Tibial nerve (tissue), 4 donors: ENCODE measurements around the gene RIN3. TPM values are rescaled to one million over a fixed set of nuclear protein-coding genes. Genes with fewer than 3 reads are reported as not detected.

ENCODE experiments used
- DNase-seq, 2 donors: peaks; one replicate each; pipeline ENCODE4 v3.0.0-alpha.2; 2019; ENCODE audit warnings: low spot score in 2 of 2
- H3K27ac ChIP-seq, 4 donors: fragments of 200-600 bp; sonication (generic) in 3 of 4; one replicate each; pipeline ENCODE4 v1.5.1; 2017 to 2019; ENCODE audit warnings: mild to moderate bottlenecking in 1 of 4
- H3K27me3 ChIP-seq, 2 donors: fragments of 200-600 bp; sonication (generic) in 1 of 2; one replicate each; pipeline versions ENCODE4 v1.5.1 to v1.6.0; 2017 to 2019
- H3K36me3 ChIP-seq, 3 donors: fragments of 200-600 bp; sonication (generic); one replicate each; pipeline ENCODE4 v1.5.1; 2018 to 2019
- H3K4me1 ChIP-seq, 4 donors: fragments of 200-600 bp; sonication (generic) in 3 of 4; one replicate each; pipeline ENCODE4 v1.5.1; 2017 to 2019
- H3K4me3 ChIP-seq, 4 donors: fragments of 200-600 bp; sonication (generic) in 3 of 4; one replicate each; pipeline ENCODE4 v1.5.1; 2017 to 2019; ENCODE audit warnings: mild to moderate bottlenecking in 1 of 4, moderate library complexity in 1 of 4
- H3K9me3 ChIP-seq, 4 donors: fragments of 200-600 bp; sonication (generic) in 3 of 4; one replicate each; pipeline ENCODE4 v1.5.1; 2017 to 2019
- EP300 ChIP-seq, 2 donors: sonication (generic); formaldehyde crosslinking; IDR thresholded peaks; one replicate each; pipeline ENCODE4 v1.6.1; 2017; ENCODE audit warnings: antibody characterized with exemption in 2 of 2, mild to moderate bottlenecking in 1 of 2
- POLR2A ChIP-seq, 2 donors: fragments of 450-650 bp; IDR thresholded peaks; one replicate each; pipeline ENCODE4 v1.6.1; 2017; ENCODE audit warnings: antibody characterized with exemption in 2 of 2, mild to moderate bottlenecking in 2 of 2, moderate library complexity in 2 of 2
- WGBS, 2 donors: methylation state at CpG; one replicate each; pipeline ENCODE4 v1.1.5; 2018; 5-methylcytosine and 5-hydroxymethylcytosine counted together
- total RNA-seq, 4 donors: library from RNA; depleted of rRNA; stranded (reverse); fragments of >200 nt; gene quantifications; one replicate each; pipeline ENCODE4 v1.1.0, GENCODE V29; 2016
- TF ChIP-seq, protein P1 (sequence below), 5 experiments: fragments of 200-600 bp in 3 of 5; fragments of 450-650 bp in 2 of 5; sonication (generic) in 3 of 5; IDR thresholded peaks; one replicate each; pipeline ENCODE4 v1.5.1; 2016 to 2019; ENCODE audit warnings: antibody characterized with exemption in 5 of 5, mild to moderate bottlenecking in 3 of 5, moderate library complexity in 2 of 5

RIN3 gene
- total RNA-seq, 4 donors from 2014 or later: 14.2 to 34.2 (median 15.5) TPM

DNA sequence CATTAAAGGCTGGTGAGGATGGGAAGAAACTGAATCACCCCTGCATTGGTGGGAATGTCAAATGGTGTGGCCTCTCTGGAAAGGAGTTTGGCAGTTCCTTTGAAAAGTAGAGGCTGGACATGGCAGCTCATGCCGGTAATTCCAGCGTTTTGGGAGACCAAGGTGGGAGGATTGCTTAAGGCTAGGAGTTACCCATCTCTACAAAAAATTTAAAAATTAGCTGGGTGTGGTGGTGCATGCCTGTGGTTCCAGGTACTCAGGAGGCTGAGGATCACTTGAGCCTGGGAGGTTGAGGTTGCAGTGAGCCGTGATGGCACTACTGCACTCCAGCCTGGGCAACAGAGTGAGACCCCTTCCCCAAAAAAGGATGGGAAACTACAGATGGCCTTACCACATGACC is 93.7 kb downstream of the RIN3 start:
- Histone ChIP-seq H3K27me3 (no peaks in the 10 kb centered on the region), H3K4me3 (no peak overlapping the region), H3K9me3 (peaks cover 0 to 7% (median 0%) of the 10 kb centered on the region in 4 donors), H3K36me3 (no peaks in the 10 kb centered on the region), H3K27ac (no peak overlapping the region), H3K4me1 (peaks cover 0 to 4% (median 0%) of the 10 kb centered on the region in 4 donors)
- WGBS, 2 donors: 95 to 99% methylated on average over 3 of the region's 3 CpGs
- TF ChIP-seq, protein P1, sequence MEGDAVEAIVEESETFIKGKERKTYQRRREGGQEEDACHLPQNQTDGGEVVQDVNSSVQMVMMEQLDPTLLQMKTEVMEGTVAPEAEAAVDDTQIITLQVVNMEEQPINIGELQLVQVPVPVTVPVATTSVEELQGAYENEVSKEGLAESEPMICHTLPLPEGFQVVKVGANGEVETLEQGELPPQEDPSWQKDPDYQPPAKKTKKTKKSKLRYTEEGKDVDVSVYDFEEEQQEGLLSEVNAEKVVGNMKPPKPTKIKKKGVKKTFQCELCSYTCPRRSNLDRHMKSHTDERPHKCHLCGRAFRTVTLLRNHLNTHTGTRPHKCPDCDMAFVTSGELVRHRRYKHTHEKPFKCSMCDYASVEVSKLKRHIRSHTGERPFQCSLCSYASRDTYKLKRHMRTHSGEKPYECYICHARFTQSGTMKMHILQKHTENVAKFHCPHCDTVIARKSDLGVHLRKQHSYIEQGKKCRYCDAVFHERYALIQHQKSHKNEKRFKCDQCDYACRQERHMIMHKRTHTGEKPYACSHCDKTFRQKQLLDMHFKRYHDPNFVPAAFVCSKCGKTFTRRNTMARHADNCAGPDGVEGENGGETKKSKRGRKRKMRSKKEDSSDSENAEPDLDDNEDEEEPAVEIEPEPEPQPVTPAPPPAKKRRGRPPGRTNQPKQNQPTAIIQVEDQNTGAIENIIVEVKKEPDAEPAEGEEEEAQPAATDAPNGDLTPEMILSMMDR (IDR thresholded peaks at IDR 0.05): no peak
- TF ChIP-seq EP300 (IDR thresholded peaks at IDR 0.05): no peak
- TF ChIP-seq POLR2A (IDR thresholded peaks at IDR 0.05): no peak
- DNase-seq: no peak

DNA sequence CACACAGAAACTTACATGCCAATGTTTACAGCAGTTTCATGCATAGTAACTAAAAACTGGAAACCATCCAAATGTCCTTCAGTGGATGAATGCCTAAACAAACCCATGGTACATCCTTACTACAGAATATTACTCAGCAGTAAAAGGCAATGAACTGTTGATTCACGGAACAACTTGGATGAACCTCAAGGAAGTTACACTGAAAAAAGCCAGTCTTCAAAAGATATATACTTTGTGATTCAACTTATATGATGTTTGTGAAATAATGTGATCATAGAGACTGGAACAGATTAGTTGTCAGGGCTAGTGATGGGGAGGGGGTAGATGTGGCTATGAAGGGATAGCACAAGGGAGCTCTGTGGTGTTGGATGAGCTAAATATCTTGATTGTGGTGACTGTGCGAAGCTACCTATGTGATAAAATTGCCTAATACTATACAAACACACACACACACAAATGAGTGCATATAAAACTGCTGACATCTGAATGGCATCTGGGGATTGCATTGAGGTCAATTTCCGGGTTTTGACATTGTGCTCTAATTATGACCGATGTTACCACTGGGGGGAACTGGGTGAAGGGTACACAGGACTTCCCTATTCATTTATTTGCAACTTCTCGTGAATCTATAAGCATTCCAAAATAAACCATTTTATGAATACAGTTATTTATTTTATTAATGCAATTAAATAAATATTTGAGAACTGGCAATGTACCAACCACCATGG is 94.3 kb downstream of the RIN3 start:
- TF ChIP-seq EP300 (IDR thresholded peaks at IDR 0.05): no peak
- TF ChIP-seq, protein P1 (IDR thresholded peaks at IDR 0.05): no peak
- TF ChIP-seq POLR2A (IDR thresholded peaks at IDR 0.05): no peak
- Histone ChIP-seq H3K36me3 (no peaks in the 10 kb centered on the region), H3K4me3 (no peak overlapping the region), H3K4me1 (peaks cover 0 to 4% (median 0%) of the 10 kb centered on the region in 4 donors), H3K27me3 (no peaks in the 10 kb centered on the region), H3K27ac (no peak overlapping the region), H3K9me3 (peaks cover 0 to 7% (median 0%) of the 10 kb centered on the region in 4 donors)
- no peak for DNase-seq
- 78 to 81% methylated on average over 5 of the region's 5 CpGs for WGBS, 2 donors

DNA sequence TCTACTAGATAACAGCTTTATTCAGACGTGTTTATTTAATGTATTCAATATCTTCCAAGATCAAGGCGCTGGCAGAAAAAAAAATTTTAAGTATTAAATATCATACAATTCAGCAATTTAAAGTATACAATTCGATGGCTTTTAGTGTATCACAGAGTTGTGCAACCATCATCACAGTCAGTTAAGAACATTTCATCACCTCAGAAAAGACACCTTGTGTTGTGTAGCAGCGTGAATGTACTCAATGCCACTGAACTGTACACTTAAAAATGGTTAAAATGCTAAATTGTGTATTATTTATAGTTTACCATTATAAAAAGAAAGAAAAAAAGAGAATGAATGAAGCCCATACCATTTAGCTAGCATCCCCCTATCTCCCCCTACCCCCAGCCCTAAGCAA is 96.4 kb downstream of the RIN3 start:
- H3K27ac ChIP-seq: no peak overlapping the region
- no peaks in the 10 kb centered on the region for H3K4me1 ChIP-seq
- no peak for DNase-seq
- WGBS, 2 donors: 83 to 85% methylated on average over 4 of the region's 4 CpGs
- TF ChIP-seq, protein P1 (IDR thresholded peaks at IDR 0.05): no peak
- TF ChIP-seq POLR2A (IDR thresholded peaks at IDR 0.05) (no peak), EP300 (IDR thresholded peaks at IDR 0.05) (no peak)
- no peaks in the 10 kb centered on the region for H3K36me3 ChIP-seq
- H3K9me3 ChIP-seq: peaks cover 0 to 7% (median 0%) of the 10 kb centered on the region in 4 donors
- no peak overlapping the region for H3K4me3 ChIP-seq
- no peaks in the 10 kb centered on the region for H3K27me3 ChIP-seq

DNA sequence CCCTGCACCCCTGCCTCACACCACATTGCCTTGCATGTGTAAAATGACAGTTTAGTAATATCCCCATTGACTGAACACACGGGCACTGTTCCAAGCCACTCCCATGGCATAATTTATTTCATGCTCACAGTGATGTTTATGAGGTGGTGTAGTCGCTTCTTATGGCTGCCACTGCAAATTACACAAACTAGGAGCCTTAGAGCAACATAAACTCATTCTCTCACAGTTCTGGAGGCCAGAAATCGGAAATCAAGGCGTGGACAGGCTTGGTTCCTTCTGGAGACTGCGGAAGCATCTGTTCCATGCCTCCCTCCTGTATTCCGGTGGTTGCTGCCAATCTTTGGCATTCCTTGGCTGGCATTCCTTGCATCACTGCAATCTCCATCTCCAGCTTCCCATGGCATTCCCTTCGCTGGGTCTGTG is 97.3 kb downstream of the RIN3 start:
- 78 to 80% methylated on average over 7 of the region's 7 CpGs for WGBS, 2 donors
- H3K27ac ChIP-seq: no peak overlapping the region
- no peaks in the 10 kb centered on the region for H3K27me3 ChIP-seq
- TF ChIP-seq, protein P1 (IDR thresholded peaks at IDR 0.05): no peak
- TF ChIP-seq EP300 (IDR thresholded peaks at IDR 0.05): no peak
- no peak for TF ChIP-seq POLR2A (IDR thresholded peaks at IDR 0.05)
- H3K4me3 ChIP-seq: no peak overlapping the region
- H3K4me1 ChIP-seq: no peaks in the 10 kb centered on the region
- peaks cover 0 to 7% (median 0%) of the 10 kb centered on the region in 4 donors for H3K9me3 ChIP-seq
- no peaks in the 10 kb centered on the region for H3K36me3 ChIP-seq
- no peak for DNase-seq

DNA sequence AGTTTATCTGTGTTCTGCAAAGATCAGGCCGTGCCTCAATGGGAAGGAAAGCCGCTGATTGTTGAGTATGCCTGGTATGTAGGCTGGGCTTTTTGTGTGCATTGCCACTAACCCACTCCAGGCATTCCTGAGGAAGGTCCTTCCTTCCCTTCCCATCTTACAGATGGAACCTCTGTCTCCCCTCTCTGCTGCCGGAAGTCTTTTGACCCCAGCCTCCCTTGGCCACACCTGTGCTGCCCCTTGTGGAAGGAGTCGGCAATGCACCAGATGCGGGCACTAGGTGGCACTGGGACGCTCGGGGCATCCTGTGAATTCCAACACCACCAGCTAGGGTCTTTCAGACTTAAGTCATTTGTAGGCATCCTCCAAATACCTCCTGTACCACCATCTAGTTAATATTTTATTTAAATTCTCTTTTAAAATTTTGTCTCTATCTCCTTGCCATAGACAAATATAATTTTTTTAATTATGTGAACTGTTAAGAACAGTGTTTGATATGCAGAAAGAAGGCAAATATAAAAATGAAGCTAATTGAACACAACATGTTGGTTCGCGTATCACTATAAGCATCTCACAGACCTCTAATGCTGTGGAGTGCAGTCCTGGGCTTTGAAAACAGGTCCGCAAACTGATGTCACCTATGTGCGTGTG is 99.6 kb downstream of the RIN3 start:
- TF ChIP-seq EP300 (IDR thresholded peaks at IDR 0.05): no peak
- TF ChIP-seq POLR2A (IDR thresholded peaks at IDR 0.05): no peak
- TF ChIP-seq, protein P1 (IDR thresholded peaks at IDR 0.05): peak in 4 of 5 experiments; percentile 17 to 61 (median 40)
- no peaks in the 10 kb centered on the region for H3K9me3 ChIP-seq
- DNase-seq: peak in 1 of 2 donors; percentile 31
- no peaks in the 10 kb centered on the region for H3K4me1 ChIP-seq
- no peaks in the 10 kb centered on the region for H3K27me3 ChIP-seq
- no peak overlapping the region for H3K4me3 ChIP-seq
- no peak overlapping the region for H3K27ac ChIP-seq
- 62 to 63% methylated on average over 11 of the region's 11 CpGs for WGBS, 2 donors
- H3K36me3 ChIP-seq: no peaks in the 10 kb centered on the region
